ENCODE measurements around the gene KIF22. TPM values are rescaled to one million over a fixed set of nuclear protein-coding genes. Genes with fewer than 3 reads are reported as not detected.

Gene KIF22
- total RNA-seq, 1 donor: 45.3 TPM

- no peak overlapping the region for H3K4me3 ChIP-seq (ENCODE audit: low read depth, low read length)
- TF ChIP-seq CTCF (IDR thresholded peaks at IDR 0.05; ENCODE audit: insufficient read depth, low read depth, low read length): no peak
- DNase-seq (ENCODE audit: low read depth): no peak
Measured at GRCh38 chr16:29839822-29840221, 49.3 kb downstream of the KIF22 start.

- no peak for DNase-seq (ENCODE audit: low read depth)
- no peak for TF ChIP-seq CTCF (IDR thresholded peaks at IDR 0.05; ENCODE audit: insufficient read depth, low read depth, low read length)
- H3K4me3 ChIP-seq (ENCODE audit: low read depth, low read length): no peak overlapping the region
Measured at GRCh38 chr16:29840240-29840639, 49.7 kb downstream of the KIF22 start.

GRCh38 chr16:29841631-29842030 is 51.1 kb downstream of the KIF22 start:
- DNase-seq (ENCODE audit: low read depth): no peak
- H3K4me3 ChIP-seq (ENCODE audit: low read depth, low read length): no peak overlapping the region

GRCh38 chr16:29842732-29843346 is 52.3 kb downstream of the KIF22 start:
- DNase-seq (ENCODE audit: low read depth): no peak
- no peak for TF ChIP-seq CTCF (IDR thresholded peaks at IDR 0.05; ENCODE audit: insufficient read depth, low read depth, low read length)
- H3K4me3 ChIP-seq (ENCODE audit: low read depth, low read length): no peak overlapping the region

More at GRCh38 chr16:29841631-29842030, 51.1 kb downstream of the KIF22 start:
- TF ChIP-seq CTCF (IDR thresholded peaks at IDR 0.05; ENCODE audit: insufficient read depth, low read depth, low read length): no peak

GRCh38 chr16:29843931-29844330 is 53.4 kb downstream of the KIF22 start:
- no peak for TF ChIP-seq CTCF (IDR thresholded peaks at IDR 0.05; ENCODE audit: insufficient read depth, low read depth, low read length)
- H3K4me3 ChIP-seq (ENCODE audit: low read depth, low read length): no peak overlapping the region
- no peak for DNase-seq (ENCODE audit: low read depth)

- peak; percentile 48 for DNase-seq (ENCODE audit: low read depth)
- TF ChIP-seq CTCF (IDR thresholded peaks at IDR 0.05; ENCODE audit: insufficient read depth, low read depth, low read length): no peak
- no peak overlapping the region for H3K4me3 ChIP-seq (ENCODE audit: low read depth, low read length)
Measured at GRCh38 chr16:29844575-29845331, 54.2 kb downstream of the KIF22 start.

All from fibroblast of villous mesenchyme (primary cell).